HepG2 (cell line): Measurements from ENCODE around the gene TTC39B. TPM values are rescaled to one million over a fixed set of nuclear protein-coding genes. Genes with fewer than 3 reads are reported as not detected.

Experiments
- ATAC-seq: fragments of 200-7000 bp; cut with Tn5 transposase; 3 replicates; pipeline ENCODE4 v1.9.1; 2020; ENCODE audit warnings: mild to moderate bottlenecking, moderate library complexity
- BruUV-seq: library from RNA; stranded (reverse); fragments of 400-500 nt; replicated peaks from 2 replicates; lab custom pipeline; 2021; lab: Mats Ljungman, UMichigan
- CTCF ChIA-PET: fragments of 300-600 bp; formaldehyde crosslinking; extraction: SDS; loops from one replicate; lab custom pipeline; 2021; ENCODE audit warnings: low total read pairs, inconsistent platforms, low intra/inter-chr PET ratio; lab: Yijun Ruan, JAX
- POLR2A ChIA-PET: fragments of 350-600 bp; sonication (Branson Sonifier 250); formaldehyde crosslinking; loops from one replicate; lab custom pipeline; 2020; ENCODE audit warnings: antibody characterized with exemption, inconsistent platforms; lab: Yijun Ruan, JAX
- DNase-seq: peaks from one replicate; pipeline ENCODE4 v3.0.0-alpha.2; 2015; ENCODE audit warnings: low spot score
- FAIRE-seq: peaks from 3 replicates; lab custom pipeline; 2011; peaks lifted over from hg19 to GRCh38; lab: Jason Lieb, UNC
- H2AFZ ChIP-seq: one replicate; pipeline ENCODE4 v1.6.1; 2011; ENCODE audit warnings: low read length, inconsistent platforms
- H3K27ac ChIP-seq: fragments of 300-600 bp; 3 replicates; pipeline ENCODE4 v1.8.0; 2011; ENCODE audit warnings: mixed run types, mild to moderate bottlenecking, mixed read lengths, low read length, inconsistent platforms; ENCODE audit not compliant: insufficient read depth; ENCODE audit errors: extremely low read length
- H3K27me3 ChIP-seq, 2 experiments: fragments of 200-600 bp in 1 of 2; 2 replicates in 1 of 2; 3 replicates in 1 of 2; pipeline versions ENCODE4 v1.6.0 to v1.8.0; 2011; ENCODE audit warnings: low read length in 2 of 2, mild to moderate bottlenecking in 2 of 2, moderate library complexity in 2 of 2, inconsistent platforms in 1 of 2; ENCODE audit not compliant: insufficient read depth in 2 of 2, control insufficient read depth in 1 of 2
- H3K36me3 ChIP-seq, 2 experiments: fragments of 200-600 bp in 1 of 2; replicated peaks in 1 of 2; 2 replicates in 1 of 2; 3 replicates in 1 of 2; pipeline versions ENCODE4 v1.5.1 to v1.8.0; 2011; ENCODE audit warnings: low read length in 2 of 2, inconsistent platforms in 1 of 2; ENCODE audit not compliant: insufficient read depth in 2 of 2, control insufficient read depth in 1 of 2
- H3K4me1 ChIP-seq: 2 replicates; pipeline ENCODE4 v1.5.1; 2012; ENCODE audit warnings: low read length, inconsistent platforms; ENCODE audit not compliant: insufficient read depth
- H3K4me2 ChIP-seq: 2 replicates; pipeline ENCODE4 v1.6.0; 2011; ENCODE audit warnings: low read depth, low read length, inconsistent platforms
- H3K4me3 ChIP-seq, 3 experiments: fragments of 200-600 bp in 1 of 3; sonication (generic), shearing (Covaris generic) in 1 of 3; replicated peaks in 1 of 3; 2 replicates each; pipeline ENCODE4 v1.5.1; 2011 to 2016; ENCODE audit warnings: low read length in 3 of 3, inconsistent platforms in 2 of 3, low read depth in 2 of 3, mild to moderate bottlenecking in 2 of 3, control low read depth in 1 of 3, mixed read lengths in 1 of 3; ENCODE audit not compliant: insufficient read depth in 1 of 3
- H3K79me2 ChIP-seq: one replicate; pipeline ENCODE4 v1.6.1; 2011; ENCODE audit warnings: low read length, inconsistent platforms; ENCODE audit not compliant: insufficient read depth
- H3K9ac ChIP-seq: 2 replicates; pipeline ENCODE4 v1.6.0; 2011; ENCODE audit warnings: mild to moderate bottlenecking, low read depth, low read length, inconsistent platforms; ENCODE audit not compliant: insufficient read depth
- H3K9me3 ChIP-seq: 2 replicates; pipeline ENCODE4 v1.5.1; 2012; ENCODE audit warnings: mild to moderate bottlenecking, low read length
- H4K20me1 ChIP-seq: 2 replicates; pipeline ENCODE4 v1.6.0; 2011; ENCODE audit warnings: inconsistent platforms, mild to moderate bottlenecking, low read length, moderate library complexity; ENCODE audit not compliant: insufficient read depth
- ATRX ChIP-seq: sonication (generic); formaldehyde crosslinking; IDR thresholded peaks from 2 replicates; pipeline ENCODE4 v1.4.0; 2020; ENCODE audit warnings: missing genetic modification reagents, borderline replicate concordance
- BCLAF1 ChIP-seq: fragments of 450-650 bp; IDR thresholded peaks from 2 replicates; pipeline ENCODE4 v1.6.1; 2017; ENCODE audit warnings: mild to moderate bottlenecking
- SMAD9 ChIP-seq: sonication (generic); formaldehyde crosslinking; IDR thresholded peaks from 2 replicates; pipeline ENCODE4 v1.5.1; 2020; ENCODE audit warnings: mild to moderate bottlenecking, missing genetic modification reagents
- SRSF4 ChIP-seq: fragments of 200-400 bp; formaldehyde crosslinking; IDR thresholded peaks from one replicate; pipeline ENCODE4 v1.6.1; 2018; ENCODE audit warnings: mild to moderate bottlenecking, low read depth, low read length, moderate library complexity; ENCODE audit not compliant: poor library complexity, severe bottlenecking
- TERF1 ChIP-seq: sonication (generic); formaldehyde crosslinking; IDR thresholded peaks from 2 replicates; pipeline ENCODE4 v1.8.0; 2022; ENCODE audit warnings: mild to moderate bottlenecking, missing genetic modification reagents, moderate library complexity
- ZKSCAN1 ChIP-seq: fragments of 150-350 bp; IDR thresholded peaks from 2 replicates; pipeline ENCODE4 v1.6.1; 2014; ENCODE audit warnings: low read length
- ZNF276 ChIP-seq: sonication (generic); formaldehyde crosslinking; IDR thresholded peaks from 2 replicates; pipeline ENCODE4 v1.4.0; 2020; ENCODE audit warnings: mild to moderate bottlenecking, low read depth, missing genetic modification reagents
- ZNF30 ChIP-seq: sonication (generic); formaldehyde crosslinking; IDR thresholded peaks from 2 replicates; pipeline ENCODE4 v1.5.0; 2020; ENCODE audit warnings: mild to moderate bottlenecking, missing genetic modification reagents
- ZNF562 ChIP-seq: sonication (generic); formaldehyde crosslinking; IDR thresholded peaks from 2 replicates; pipeline ENCODE4 v1.8.0; 2022; ENCODE audit warnings: missing genetic modification reagents, borderline replicate concordance
- ZNF839 ChIP-seq: sonication (generic); formaldehyde crosslinking; IDR thresholded peaks from 2 replicates; pipeline ENCODE4 v1.4.0; 2020; ENCODE audit warnings: missing genetic modification reagents, mild to moderate bottlenecking, borderline replicate concordance
- WGBS: methylation state at CpG from one replicate; pipeline ENCODE4 v1.1.6; 2017; ENCODE audit warnings: low lambda C conversion rate; 5-methylcytosine and 5-hydroxymethylcytosine counted together
- in situ Hi-C: cut with HindIII; loops from 2 replicates; pipeline ENCODE4 v1.10.0; 2017; ENCODE audit warnings: low pct_unique_long_range_greater_than_20kb; ENCODE audit not compliant: extremely low pct_ligation_motif_present
- intact Hi-C: fragments of 100-400 bp; cut with micrococcal nuclease; formaldehyde crosslinking; loops from one replicate; pipeline ENCODE4 v1.10.0; 2022; ENCODE audit not compliant: unreplicated experiment
- polyA plus RNA-seq, 8 experiments: library from polyadenylated mRNA; depleted of rRNA in 3 of 8; stranded (reverse) in 7 of 8; unstranded in 1 of 8; fragments of >200 nt; fragmentation: Illumina TruSeq in 4 of 8; extraction: Trizol in 4 of 8; gene quantifications; 2 replicates each; pipeline versions ENCODE4 v1.2.1 to v1.2.3, GENCODE V29; 2011 to 2016; ENCODE audit warnings: low read depth in 4 of 8, missing spikeins in 1 of 8, mixed read lengths in 1 of 8; ENCODE audit not compliant: insufficient read depth in 1 of 8
- total RNA-seq, 5 experiments: library from RNA; depleted of rRNA; stranded (reverse); fragments of >200 nt; fragmentation: Illumina TruSeq; extraction: Trizol; gene quantifications; 2 replicates each; pipeline ENCODE4 v1.2.3, GENCODE V29; 2016; ENCODE audit warnings: low read depth in 1 of 5

Gene TTC39B
- total and polyA plus RNA-seq, 2 of the 13 experiments (the other 11 are each of a cell fraction or from before 2014, with no cell fraction given) = 14.3 to 19.4 TPM

- no peaks in the 10 kb centered on the region for H3K9me3 ChIP-seq
- H4K20me1 ChIP-seq = no peaks in the 10 kb centered on the region
- no peak for DNase-seq
- intact Hi-C loops = no loop called here
- WGBS = 87% methylated on average over 3 of the region's 3 CpGs
- TF ChIP-seq ATRX (CRISPR knock-in tag) = no peak
- TF ChIP-seq ZNF562 (CRISPR knock-in tag) = no peak
- no peak for TF ChIP-seq SMAD9 (CRISPR knock-in tag)
- H3K36me3 ChIP-seq = peaks cover 0 to under 1% of the 10 kb centered on the region in 2 experiments; a peak in 3 of 5 replicates
- H3K4me3 ChIP-seq = no peak overlapping the region
- in situ Hi-C loops = no loop called here
- H3K27me3 ChIP-seq = no peaks in the 10 kb centered on the region
- BruUV-seq = no TSS peak
- ATAC-seq = no peak
- ChIA-PET POLR2A (no interaction called here), CTCF (no interaction called here)
- H3K4me2 ChIP-seq = no peak overlapping the region
- no peak for FAIRE-seq
- H3K27ac ChIP-seq = no peak overlapping the region
- H2AFZ ChIP-seq = no peak overlapping the region
- H3K79me2 ChIP-seq = peaks cover 13% of the 10 kb centered on the region
- no peak overlapping the region for H3K9ac ChIP-seq
- H3K4me1 ChIP-seq = no peaks in the 10 kb centered on the region
These were observed 38.7 kb downstream of the TTC39B start for GRCh38 chr9:15268317-15268716.

GRCh38 chr9:15264918-15265317 lies 42.1 kb downstream of the TTC39B start:
- intact Hi-C loops = no loop called here
- Histone ChIP-seq H3K9me3 (no peaks in the 10 kb centered on the region), H3K36me3 (no peaks in the 10 kb centered on the region; a peak in 2 of 5 replicates), H3K4me2 (no peak overlapping the region), H3K79me2 (peaks cover 6% of the 10 kb centered on the region), H3K4me3 (no peak overlapping the region), H2AFZ (no peak overlapping the region), H3K27ac (no peak overlapping the region), H4K20me1 (no peaks in the 10 kb centered on the region), H3K4me1 (no peaks in the 10 kb centered on the region), H3K9ac (no peak overlapping the region), H3K27me3 (no peaks in the 10 kb centered on the region)
- ATAC-seq (no peak), DNase-seq (no peak), FAIRE-seq (no peak)
- TF ChIP-seq SRSF4 (no peak), ZKSCAN1 (no peak), ZNF276 (CRISPR knock-in tag) (no peak), ZNF30 (no peak), BCLAF1 (no peak), ZNF839 (CRISPR knock-in tag) (no peak), TERF1 (CRISPR knock-in tag) (no peak)
- in situ Hi-C loops = no loop called here
- WGBS = 97% methylated on average over 1 of the region's 1 CpG
- ChIA-PET CTCF (no interaction called here), POLR2A (no interaction called here)
- BruUV-seq = no TSS peak
